ENCODE measurements around the gene GAGE2A.
"Not testable (repeated sequence)": the region's sequence is repeated elsewhere in the genome, so short reads cannot be mapped to it uniquely, and the experiment has no call there.

The GAGE2A gene
- total RNA-seq = 0 reads per million in 4 donors

- DNase-seq = not testable (repeated sequence)
Measured at GRCh38 chrX:49589196-49589595, at the start of gene GAGE2A. TSS of gene GAGE2A (plus strand) at chrX:49589496. CDS start at chrX:49590651, 1,155 bp downstream.

- DNase-seq = not testable (repeated sequence)
Measured at GRCh38 chrX:49541433-49541832, 47.9 kb upstream of the GAGE2A start, which contains the start of gene GAGE12D. TSS of gene GAGE12D (plus strand) at chrX:49541733. CDS start at chrX:49542888, 1,155 bp downstream.

DNA sequence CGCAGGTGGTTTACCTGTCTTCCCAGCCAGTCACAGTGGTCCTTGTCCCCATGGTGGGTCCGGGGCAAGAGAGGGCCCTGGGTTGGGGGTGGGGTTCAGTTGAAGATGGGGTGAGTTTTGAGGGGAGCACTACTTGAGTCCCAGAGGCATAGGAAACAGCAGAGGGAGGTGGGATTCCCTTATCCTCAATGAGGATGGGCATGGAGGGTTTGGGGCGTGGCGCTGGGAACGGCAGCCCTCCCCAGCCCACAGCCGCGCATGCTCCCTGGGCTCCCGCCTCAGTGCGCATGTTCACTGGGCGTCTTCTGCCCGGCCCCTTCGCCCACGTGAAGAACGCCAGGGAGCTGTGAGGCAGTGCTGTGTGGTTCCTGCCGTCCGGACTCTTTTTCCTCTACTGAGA lies 38.3 kb upstream of the GAGE2A start, which contains the start of gene GAGE12E:
Gene GAGE12E, plus strand, starts transcription at position 301 of the 400 bp plus-strand sequence. CDS start 1,155 bp downstream, outside the sequence.
- not testable (repeated sequence) for DNase-seq

DNA sequence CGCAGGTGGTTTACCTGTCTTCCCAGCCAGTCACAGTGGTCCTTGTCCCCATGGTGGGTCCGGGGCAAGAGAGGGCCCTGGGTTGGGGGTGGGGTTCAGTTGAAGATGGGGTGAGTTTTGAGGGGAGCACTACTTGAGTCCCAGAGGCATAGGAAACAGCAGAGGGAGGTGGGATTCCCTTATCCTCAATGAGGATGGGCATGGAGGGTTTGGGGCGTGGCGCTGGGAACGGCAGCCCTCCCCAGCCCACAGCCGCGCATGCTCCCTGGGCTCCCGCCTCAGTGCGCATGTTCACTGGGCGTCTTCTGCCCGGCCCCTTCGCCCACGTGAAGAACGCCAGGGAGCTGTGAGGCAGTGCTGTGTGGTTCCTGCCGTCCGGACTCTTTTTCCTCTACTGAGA lies 28.8 kb upstream of the GAGE2A start, which contains the start of gene GAGE12F:
Gene GAGE12F, plus strand, starts transcription at position 301 of the 400 bp plus-strand sequence. CDS start 1,155 bp downstream, outside the sequence.
- DNase-seq = not testable (repeated sequence)

DNA sequence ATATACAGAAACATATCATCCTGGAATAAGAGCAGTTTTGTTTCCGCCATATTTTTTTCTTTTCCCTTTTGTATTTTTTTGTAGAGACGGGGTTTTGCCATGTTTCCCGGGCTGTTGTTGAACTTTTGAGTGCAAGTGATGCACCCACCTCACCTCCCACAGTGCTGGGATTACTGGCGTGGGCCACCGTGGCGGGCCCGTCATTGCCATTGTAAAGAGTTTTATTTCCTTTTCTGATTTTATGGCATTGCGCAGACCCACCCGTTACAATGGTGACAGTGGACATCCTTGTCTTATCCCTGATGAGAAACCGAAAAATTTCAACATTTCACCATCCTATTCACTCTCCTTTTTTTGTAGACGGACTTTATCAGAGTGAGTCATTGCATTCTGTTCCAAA lies 20.6 kb upstream of the GAGE2A start:
- DNase-seq = not testable (repeated sequence)

DNA sequence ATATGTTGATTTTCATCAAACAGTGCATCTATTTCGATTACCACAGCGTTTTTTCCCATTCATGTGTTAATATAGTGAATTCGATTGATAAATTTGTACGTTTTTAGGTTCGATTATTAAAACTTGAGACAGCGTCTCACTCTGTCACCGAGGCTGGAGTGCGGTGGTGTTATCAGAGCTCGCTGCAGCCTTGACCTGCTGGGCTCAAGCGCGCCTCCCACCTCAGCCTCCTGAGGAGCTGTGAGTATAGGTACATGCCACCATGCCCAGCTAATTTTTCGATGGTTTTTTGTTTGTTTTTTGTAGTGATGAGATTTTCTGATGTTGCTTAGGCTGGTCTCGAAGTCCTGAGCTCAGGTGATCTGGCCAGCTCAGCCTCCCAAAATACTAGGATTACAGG lies 20.1 kb upstream of the GAGE2A start:
- not testable (repeated sequence) for DNase-seq

- not testable (repeated sequence) for DNase-seq
Measured at GRCh38 chrX:49570100-49570499, 19.2 kb upstream of the GAGE2A start, which contains the start of gene GAGE12G. TSS of gene GAGE12G (plus strand) at chrX:49570400. CDS start at chrX:49571555, 1,155 bp downstream.

DNA sequence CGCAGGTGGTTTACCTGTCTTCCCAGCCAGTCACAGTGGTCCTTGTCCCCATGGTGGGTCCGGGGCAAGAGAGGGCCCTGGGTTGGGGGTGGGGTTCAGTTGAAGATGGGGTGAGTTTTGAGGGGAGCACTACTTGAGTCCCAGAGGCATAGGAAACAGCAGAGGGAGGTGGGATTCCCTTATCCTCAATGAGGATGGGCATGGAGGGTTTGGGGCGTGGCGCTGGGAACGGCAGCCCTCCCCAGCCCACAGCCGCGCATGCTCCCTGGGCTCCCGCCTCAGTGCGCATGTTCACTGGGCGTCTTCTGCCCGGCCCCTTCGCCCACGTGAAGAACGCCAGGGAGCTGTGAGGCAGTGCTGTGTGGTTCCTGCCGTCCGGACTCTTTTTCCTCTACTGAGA lies 9.6 kb upstream of the GAGE2A start, which contains the start of gene GAGE12H:
Gene GAGE12H, plus strand, starts transcription at position 301 of the 400 bp plus-strand sequence. CDS start 1,155 bp downstream, outside the sequence.
- DNase-seq = not testable (repeated sequence)

DNA sequence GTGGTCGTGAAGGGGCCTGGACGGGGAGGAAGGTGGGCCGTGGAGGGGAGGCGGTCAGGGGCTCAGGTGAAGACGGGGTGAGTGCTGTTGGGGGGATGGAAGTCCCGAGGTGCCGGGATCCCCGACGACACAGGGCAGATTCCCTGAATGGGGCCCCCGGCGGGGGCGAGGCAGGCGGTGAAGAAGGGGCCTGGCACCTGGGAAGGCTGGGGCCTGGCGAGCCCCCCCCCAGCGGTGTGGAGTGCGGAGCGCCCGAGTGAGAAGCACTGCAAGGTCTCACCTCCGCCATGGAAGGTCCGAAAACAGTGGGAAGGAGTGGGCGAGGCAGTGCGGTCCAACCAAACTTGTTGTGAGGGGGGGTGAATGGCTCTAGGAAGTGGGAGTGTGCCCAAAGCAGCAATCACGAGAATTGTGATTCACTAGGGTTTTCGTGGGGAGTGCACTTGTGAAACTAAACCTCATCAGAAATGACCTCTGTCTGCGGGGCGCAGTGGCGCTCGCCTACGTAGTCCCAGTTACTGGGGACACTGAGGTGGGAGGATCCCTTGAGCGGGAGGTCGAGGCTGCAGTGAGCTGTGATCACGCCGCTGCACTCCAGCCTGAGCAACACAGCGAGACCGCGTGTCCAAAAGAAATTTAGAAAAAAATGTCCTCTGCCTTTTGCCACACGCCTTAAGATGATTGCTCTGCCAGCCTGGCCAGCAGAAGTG lies 628 bp downstream of the GAGE2A start:
- peak in 3 of 5 donors; percentile 1 to 12 (median 3) for DNase-seq

GRCh38 chrX:49590488-49590887 lies 1.2 kb downstream of the GAGE2A start:
- DNase-seq = not testable (repeated sequence)

DNA sequence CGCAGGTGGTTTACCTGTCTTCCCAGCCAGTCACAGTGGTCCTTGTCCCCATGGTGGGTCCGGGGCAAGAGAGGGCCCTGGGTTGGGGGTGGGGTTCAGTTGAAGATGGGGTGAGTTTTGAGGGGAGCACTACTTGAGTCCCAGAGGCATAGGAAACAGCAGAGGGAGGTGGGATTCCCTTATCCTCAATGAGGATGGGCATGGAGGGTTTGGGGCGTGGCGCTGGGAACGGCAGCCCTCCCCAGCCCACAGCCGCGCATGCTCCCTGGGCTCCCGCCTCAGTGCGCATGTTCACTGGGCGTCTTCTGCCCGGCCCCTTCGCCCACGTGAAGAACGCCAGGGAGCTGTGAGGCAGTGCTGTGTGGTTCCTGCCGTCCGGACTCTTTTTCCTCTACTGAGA lies 9.4 kb downstream of the GAGE2A start, which contains the start of gene GAGE1:
Gene GAGE1, plus strand, starts transcription at position 301 of the 400 bp plus-strand sequence. CDS start 1,155 bp downstream, outside the sequence.
- DNase-seq = not testable (repeated sequence)

GRCh38 chrX:49610718-49611310 lies 21.5 kb downstream of the GAGE2A start:
- DNase-seq = no peak

GRCh38 chrX:49618574-49618973 lies 29.3 kb downstream of the GAGE2A start:
- no peak for DNase-seq

DNA sequence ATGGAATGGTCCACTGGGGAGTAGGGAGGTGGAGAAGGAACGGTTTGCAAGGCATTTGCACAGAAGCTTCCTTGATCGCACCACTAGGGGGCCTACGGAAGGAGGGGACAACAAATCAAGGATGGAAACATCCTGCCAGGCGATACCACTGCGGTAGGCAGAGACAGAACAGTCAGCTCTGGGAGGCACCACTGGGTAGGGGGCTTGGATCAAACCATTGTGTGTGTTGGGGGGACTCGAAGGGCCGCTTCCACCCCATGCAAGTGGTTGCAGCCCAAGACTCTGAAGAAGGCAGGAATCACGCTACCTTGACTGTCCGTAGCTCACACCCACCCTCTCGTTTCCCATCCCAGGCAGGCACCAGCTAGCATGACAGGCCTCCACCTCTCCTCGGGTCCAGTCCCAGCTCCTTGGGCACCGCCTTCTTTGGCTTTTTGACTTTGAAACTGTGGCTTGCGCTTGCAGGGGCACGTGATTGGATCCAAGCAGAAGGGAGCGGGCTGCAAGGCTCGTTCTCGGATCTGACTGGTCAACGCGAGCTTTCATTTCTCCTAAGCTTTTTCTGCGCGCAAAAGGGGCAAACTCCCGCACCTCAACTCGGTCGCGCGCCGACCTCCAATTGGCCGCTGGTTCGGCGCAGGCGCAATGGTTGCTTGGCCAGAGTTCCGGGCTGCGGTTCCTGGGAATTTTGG lies 37.9 kb downstream of the GAGE2A start:
- DNase-seq = peak in 2 of 5 donors; percentile 7 to 33

GRCh38 chrX:49644991-49645637 lies 55.8 kb downstream of the GAGE2A start:
- DNase-seq = no peak
